ENCODE data around the gene FAM53B.

DNA sequence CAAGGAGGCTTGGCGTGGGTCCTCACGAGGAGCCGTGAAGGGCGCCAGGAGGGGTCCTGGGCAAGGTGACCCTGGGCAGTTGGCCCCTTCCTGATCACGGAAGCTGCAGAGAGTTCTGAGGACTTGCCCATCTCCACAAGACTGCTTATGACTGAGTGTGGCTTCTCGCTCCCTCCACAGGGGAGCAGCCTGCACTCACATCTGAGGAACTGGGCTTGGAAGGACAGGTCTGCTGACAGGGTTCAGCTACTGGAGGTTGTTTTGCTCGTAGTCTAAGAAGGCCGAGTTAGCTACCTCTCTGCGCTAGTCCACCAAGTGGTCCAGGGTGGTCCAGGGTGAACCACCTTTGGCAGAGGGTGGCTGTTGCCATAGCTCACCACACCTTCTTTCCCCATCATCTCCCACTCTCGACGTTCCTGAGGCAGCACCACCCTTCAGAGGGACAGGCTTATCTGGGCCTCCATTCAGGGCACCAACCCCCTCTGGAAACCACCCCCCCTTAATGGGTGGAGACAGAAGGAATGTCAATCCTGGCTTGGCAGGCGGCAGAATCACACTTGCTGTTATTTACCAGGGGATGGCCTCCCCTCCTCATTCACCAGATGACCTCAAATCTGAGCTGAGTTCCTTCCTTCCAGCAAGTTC, 38.2 kb downstream of the FAM53B start:
- TF ChIP-seq, protein P1, sequence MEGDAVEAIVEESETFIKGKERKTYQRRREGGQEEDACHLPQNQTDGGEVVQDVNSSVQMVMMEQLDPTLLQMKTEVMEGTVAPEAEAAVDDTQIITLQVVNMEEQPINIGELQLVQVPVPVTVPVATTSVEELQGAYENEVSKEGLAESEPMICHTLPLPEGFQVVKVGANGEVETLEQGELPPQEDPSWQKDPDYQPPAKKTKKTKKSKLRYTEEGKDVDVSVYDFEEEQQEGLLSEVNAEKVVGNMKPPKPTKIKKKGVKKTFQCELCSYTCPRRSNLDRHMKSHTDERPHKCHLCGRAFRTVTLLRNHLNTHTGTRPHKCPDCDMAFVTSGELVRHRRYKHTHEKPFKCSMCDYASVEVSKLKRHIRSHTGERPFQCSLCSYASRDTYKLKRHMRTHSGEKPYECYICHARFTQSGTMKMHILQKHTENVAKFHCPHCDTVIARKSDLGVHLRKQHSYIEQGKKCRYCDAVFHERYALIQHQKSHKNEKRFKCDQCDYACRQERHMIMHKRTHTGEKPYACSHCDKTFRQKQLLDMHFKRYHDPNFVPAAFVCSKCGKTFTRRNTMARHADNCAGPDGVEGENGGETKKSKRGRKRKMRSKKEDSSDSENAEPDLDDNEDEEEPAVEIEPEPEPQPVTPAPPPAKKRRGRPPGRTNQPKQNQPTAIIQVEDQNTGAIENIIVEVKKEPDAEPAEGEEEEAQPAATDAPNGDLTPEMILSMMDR (IDR thresholded peaks at IDR 0.05): no peak
- TF ChIP-seq ZFX (IDR thresholded peaks at IDR 0.05; ENCODE audit: borderline replicate concordance): no peak

All from 22Rv1 (cell line).